ENCODE results near the gene OR9G4.

Gene OR9G4

DNA sequence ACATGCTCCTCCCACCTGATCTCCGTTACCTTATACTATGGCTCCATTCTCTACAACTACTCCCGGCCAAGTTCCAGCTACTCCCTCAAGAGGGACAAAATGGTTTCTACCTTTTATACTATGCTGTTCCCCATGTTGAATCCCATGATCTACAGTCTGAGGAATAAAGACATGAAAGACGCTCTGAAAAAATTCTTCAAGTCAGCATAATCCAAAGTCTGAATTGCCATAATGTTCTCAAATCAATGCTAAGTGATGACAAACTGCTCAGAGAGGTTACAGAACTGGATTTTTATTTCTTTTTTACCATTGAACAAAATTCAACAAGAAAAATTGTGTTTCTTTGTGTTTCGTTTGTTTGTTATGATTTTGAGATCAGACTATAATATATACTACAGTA lies 7.6 kb downstream of the OR9G4 start:
- H3K27ac ChIP-seq = no peak overlapping the region
- TF ChIP-seq, protein P1, sequence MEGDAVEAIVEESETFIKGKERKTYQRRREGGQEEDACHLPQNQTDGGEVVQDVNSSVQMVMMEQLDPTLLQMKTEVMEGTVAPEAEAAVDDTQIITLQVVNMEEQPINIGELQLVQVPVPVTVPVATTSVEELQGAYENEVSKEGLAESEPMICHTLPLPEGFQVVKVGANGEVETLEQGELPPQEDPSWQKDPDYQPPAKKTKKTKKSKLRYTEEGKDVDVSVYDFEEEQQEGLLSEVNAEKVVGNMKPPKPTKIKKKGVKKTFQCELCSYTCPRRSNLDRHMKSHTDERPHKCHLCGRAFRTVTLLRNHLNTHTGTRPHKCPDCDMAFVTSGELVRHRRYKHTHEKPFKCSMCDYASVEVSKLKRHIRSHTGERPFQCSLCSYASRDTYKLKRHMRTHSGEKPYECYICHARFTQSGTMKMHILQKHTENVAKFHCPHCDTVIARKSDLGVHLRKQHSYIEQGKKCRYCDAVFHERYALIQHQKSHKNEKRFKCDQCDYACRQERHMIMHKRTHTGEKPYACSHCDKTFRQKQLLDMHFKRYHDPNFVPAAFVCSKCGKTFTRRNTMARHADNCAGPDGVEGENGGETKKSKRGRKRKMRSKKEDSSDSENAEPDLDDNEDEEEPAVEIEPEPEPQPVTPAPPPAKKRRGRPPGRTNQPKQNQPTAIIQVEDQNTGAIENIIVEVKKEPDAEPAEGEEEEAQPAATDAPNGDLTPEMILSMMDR (conservative IDR thresholded peaks at IDR 0.05) = no peak

DNA sequence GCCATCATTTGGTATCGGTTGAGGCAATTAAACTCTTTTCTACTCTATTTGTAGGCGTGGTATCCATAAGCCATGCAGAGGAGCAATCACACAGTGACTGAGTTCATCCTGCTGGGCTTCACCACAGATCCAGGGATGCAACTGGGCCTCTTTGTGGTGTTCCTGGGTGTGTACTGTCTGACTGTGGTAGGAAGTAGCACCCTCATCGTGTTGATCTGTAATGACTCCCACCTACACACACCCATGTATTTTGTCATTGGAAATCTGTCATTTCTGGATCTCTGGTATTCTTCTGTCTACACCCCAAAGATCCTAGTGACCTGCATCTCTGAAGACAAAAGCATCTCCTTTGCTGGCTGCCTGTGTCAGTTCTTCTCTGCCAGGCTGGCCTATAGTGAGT lies 8.4 kb downstream of the OR9G4 start:
- TF ChIP-seq, protein P1 (conservative IDR thresholded peaks at IDR 0.05) = no peak

DNA sequence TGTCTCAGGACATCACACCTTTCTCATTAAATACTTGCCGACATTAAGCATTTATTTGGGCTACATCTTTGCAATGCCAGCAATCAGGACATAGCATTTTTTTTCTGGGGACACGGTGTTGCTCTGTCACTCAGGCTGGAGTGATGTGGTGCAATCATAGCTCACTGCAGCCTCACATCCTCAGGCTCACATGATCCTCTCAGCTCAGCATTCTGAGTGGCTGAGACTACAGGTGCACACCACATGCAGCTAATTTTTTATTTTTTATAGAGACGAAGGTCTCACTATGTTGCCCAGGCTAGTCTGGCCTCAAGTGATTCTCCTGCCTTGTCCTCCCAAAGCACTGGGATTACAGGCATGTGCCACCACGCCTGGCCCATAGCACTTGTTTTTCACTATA lies 28.0 kb downstream of the OR9G4 start:
- TF ChIP-seq, protein P1 (conservative IDR thresholded peaks at IDR 0.05) = no peak
- H3K27ac ChIP-seq = no peak overlapping the region

More for the DNA sequence above, 8.4 kb downstream of the OR9G4 start:
- no peak overlapping the region for H3K27ac ChIP-seq

DNA sequence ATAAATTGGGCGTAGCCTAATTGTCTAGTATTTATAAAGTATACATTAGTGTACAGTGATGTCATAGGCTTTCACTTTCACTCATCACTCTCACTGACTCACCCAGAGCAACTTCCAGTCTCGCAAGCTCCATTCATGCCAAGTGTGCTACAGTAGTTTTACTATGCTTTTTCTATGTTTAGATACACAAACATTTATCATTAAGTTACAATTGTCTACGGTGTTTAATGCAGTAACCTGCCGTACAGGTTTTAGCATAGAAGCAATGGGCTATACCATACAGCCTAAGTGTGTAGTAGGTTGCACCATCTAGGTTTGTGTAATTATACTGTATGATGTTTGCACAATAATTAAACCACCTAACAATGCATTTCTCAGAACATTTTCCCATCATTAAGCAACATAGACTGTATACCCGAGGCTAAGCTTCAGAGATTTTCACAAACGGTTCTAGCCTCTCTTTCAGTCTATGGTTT lies 32.1 kb downstream of the OR9G4 start:
- TF ChIP-seq, protein P1 (conservative IDR thresholded peaks at IDR 0.05) = no peak

DNA sequence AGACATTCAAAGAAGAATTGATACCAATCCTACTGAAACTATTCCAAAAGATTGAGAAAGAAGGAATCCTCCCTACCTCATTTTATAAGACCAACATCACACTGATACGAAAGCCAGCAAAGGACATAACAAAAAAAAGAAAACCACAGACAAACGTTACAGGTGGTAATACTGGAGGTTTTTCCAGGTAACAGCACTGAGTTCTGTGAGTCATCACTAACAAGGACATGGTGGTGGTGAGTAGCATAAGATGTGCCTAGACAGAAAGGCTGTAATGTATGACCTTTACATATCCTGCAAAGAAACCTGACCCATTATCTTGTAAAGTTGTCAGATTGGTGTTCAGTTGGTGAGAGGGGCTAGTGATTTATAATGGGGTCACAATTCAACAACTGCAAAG lies 34.3 kb downstream of the OR9G4 start:
- no peak overlapping the region for H3K27ac ChIP-seq
- TF ChIP-seq, protein P1 (conservative IDR thresholded peaks at IDR 0.05) = no peak

More for the DNA sequence above, 32.1 kb downstream of the OR9G4 start:
- peak overlapping the region; percentile 17; the same call in 1 of the 2 replicates for H3K27ac ChIP-seq

DNA sequence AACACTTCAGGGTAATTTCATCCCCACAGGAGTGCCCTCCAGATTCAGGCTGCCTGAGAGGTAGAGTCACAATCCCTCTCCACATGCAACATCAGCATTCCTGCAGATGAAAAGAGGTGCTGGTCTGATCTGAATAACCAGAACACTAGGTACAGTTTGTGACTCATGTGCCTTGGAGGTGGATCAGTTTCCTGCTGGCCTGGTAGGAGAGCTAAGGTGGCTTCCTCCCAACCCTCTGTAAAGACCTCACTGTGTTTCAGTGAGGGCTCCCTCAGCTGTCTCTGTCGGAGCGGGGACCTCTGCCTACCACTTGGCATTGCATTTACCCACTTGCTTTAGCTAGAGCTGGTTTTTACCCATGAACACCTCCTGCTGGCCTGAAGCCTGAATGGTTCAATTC lies 42.0 kb downstream of the OR9G4 start:
- H3K27ac ChIP-seq = no peak overlapping the region
- TF ChIP-seq, protein P1 (conservative IDR thresholded peaks at IDR 0.05) = no peak

DNA sequence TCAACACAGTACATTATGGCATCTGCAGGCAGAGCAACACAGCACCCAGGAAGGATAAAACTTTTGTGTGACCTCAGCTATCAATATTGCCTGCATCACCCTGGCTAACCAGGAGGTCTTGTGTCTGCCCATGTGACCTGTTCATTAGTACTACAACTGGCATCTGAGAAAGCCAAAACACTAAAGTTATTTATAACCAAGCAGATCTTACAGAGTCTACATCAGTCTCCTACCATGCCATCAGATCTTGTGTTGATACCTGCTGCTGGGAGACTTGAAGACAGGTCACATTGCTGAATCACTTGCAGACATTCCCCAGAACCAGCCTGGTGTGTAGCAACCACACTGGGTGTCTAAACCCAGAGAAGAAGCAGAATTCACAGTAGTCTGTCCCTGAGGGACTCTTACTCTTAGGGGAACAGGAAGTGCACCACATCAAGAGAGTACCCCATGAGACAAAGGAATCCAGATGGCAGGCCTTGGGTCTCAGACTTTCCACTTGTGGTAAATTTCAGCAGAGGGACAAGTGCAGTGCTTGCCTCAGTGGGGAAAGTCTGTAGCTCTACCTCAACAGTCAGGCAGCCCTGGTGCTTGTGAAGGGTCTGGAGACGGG lies 42.6 kb downstream of the OR9G4 start:
- TF ChIP-seq, protein P1 (conservative IDR thresholded peaks at IDR 0.05) = no peak
- no peak overlapping the region for H3K27ac ChIP-seq
